Astrocyte of the cerebellum (primary cell): Measurements from ENCODE around the gene ARHGAP15.

Experiments
- DNase-seq: peaks from one replicate; pipeline ENCODE4 v3.0.0-alpha.2; 2011; ENCODE audit warnings: low read depth
- H3K4me3 ChIP-seq: 2 replicates; pipeline ENCODE4 v1.5.1; 2011; ENCODE audit warnings: mild to moderate bottlenecking, low read depth, low read length, moderate library complexity
- CTCF ChIP-seq: IDR thresholded peaks from 2 replicates; pipeline ENCODE4 v1.5.1; 2012; ENCODE audit warnings: low read length, low read depth, moderate library complexity, mild to moderate bottlenecking; ENCODE audit errors: missing control alignments
- in situ Hi-C: cut with HindIII; loops from 2 replicates; pipeline ENCODE4 v1.10.0; 2017; ENCODE audit warnings: low sequenced_read_pairs

The ARHGAP15 gene

GRCh38 chr2:143607231-143608062, 478.2 kb downstream of the ARHGAP15 start:
- no peak for DNase-seq
- H3K4me3 ChIP-seq: no peak overlapping the region
- no peak for TF ChIP-seq CTCF
- in situ Hi-C loops: no loop called here

GRCh38 chr2:143608063-143608423, 478.8 kb downstream of the ARHGAP15 start:
- no peak for DNase-seq
- in situ Hi-C loops: no loop called here
- TF ChIP-seq CTCF: no peak
- no peak overlapping the region for H3K4me3 ChIP-seq

- no peak overlapping the region for H3K4me3 ChIP-seq
- in situ Hi-C loops: no loop called here
These were observed 479.5 kb downstream of the ARHGAP15 start for GRCh38 chr2:143608758-143609157.

GRCh38 chr2:143611336-143611735, 482.1 kb downstream of the ARHGAP15 start:
- no peak overlapping the region for H3K4me3 ChIP-seq
- DNase-seq: no peak
- in situ Hi-C loops: no loop called here
- no peak for TF ChIP-seq CTCF

More at GRCh38 chr2:143608758-143609157, 479.5 kb downstream of the ARHGAP15 start:
- TF ChIP-seq CTCF: no peak
- no peak for DNase-seq

GRCh38 chr2:143615562-143615961, 486.3 kb downstream of the ARHGAP15 start:
- no peak for TF ChIP-seq CTCF
- in situ Hi-C loops: no loop called here
- DNase-seq: no peak

GRCh38 chr2:143616452-143616851, 487.2 kb downstream of the ARHGAP15 start:
- no peak for DNase-seq
- no peak for TF ChIP-seq CTCF
- in situ Hi-C loops: no loop called here
- no peak overlapping the region for H3K4me3 ChIP-seq

More at GRCh38 chr2:143615562-143615961, 486.3 kb downstream of the ARHGAP15 start:
- no peak overlapping the region for H3K4me3 ChIP-seq
